Pancreas (tissue), 10 donors: ENCODE data around the gene UFSP1. TPM values are rescaled to one million over a fixed set of nuclear protein-coding genes. Genes with fewer than 3 reads are reported as not detected.

Source experiments
- ATAC-seq, 4 donors: fragments of 200-7000 bp; cut with Tn5 transposase; one replicate each; pipeline versions ENCODE4 v1.8.0 to v1.9.1; 2020; ENCODE audit warnings: mild to moderate bottlenecking in 4 of 4, moderate library complexity in 4 of 4
- DNase-seq, 6 donors: peaks; one replicate each; pipeline ENCODE4 v3.0.0-alpha.2; 2020
- FAIRE-seq: peaks from 2 replicates; lab custom pipeline; 2012; peaks lifted over from hg19 to GRCh38; lab: Jason Lieb, UNC
- H3K27ac ChIP-seq, 4 donors: fragments of 200-600 bp; sonication (generic); 1 replicate in 3 of 4; 2 replicates in 1 of 4; pipeline versions ENCODE4 v1.5.0 to v1.8.0; 2020
- H3K27me3 ChIP-seq, 4 donors: fragments of 200-600 bp; one replicate each; pipeline ENCODE4 v1.8.0; 2021
- H3K36me3 ChIP-seq, 3 donors: fragments of 200-600 bp; sonication (generic) in 1 of 3; one replicate each; pipeline versions ENCODE4 v1.5.0 to v1.8.0; 2020 to 2021
- H3K4me1 ChIP-seq, 3 donors: fragments of 200-600 bp; one replicate each; pipeline ENCODE4 v1.8.0; 2021
- H3K4me3 ChIP-seq, 4 donors: fragments of 200-600 bp; sonication (generic) in 2 of 4; one replicate each; pipeline versions ENCODE4 v1.5.0 to v1.8.0; 2020 to 2021
- H3K9me3 ChIP-seq, 4 donors: fragments of 200-600 bp; one replicate each; pipeline ENCODE4 v1.8.0; 2021
- CTCF ChIP-seq, 4 donors: fragments of 200-600 bp; sonication (generic) in 3 of 4; IDR thresholded peaks; one replicate each; pipeline versions ENCODE4 v1.5.0 to v1.8.0; 2021; ENCODE audit warnings: antibody characterized with exemption in 4 of 4
- WGBS, 2 donors: extraction: QIAGEN DNeasy Blood & Tissue Kit; methylation state at CpG; one replicate each; pipeline ENCODE4 v1.1.7; 2013; 5-methylcytosine and 5-hydroxymethylcytosine counted together
- intact Hi-C, 3 donors: fragments of 100-400 bp; cut with DNase I; formaldehyde crosslinking; loops; one replicate each; pipeline versions ENCODE4 v1.11.1 to v1.14.2; 2022
- polyA plus RNA-seq, 2 donors: library from polyadenylated mRNA; stranded (reverse); fragments of 200-250 nt; gene quantifications; one replicate each; pipeline ENCODE4 v1.2.3, GENCODE V29; 2013
- total RNA-seq, 6 donors: library from RNA; stranded (reverse); fragmentation: NEBNext Ultra II Directional in 4 of 6; extraction: Animal tissue kit (Norgen Biotek cat#: 25700) in 4 of 6; gene quantifications; one replicate each; pipeline versions ENCODE4 v1.2.1 to v1.2.4, GENCODE V29; 2021 to 2023
- donor health status: healthy with polysubstance abuse.
- donor health status: DM: no; HTN: no; CAD: no; lungs with moderate emphysema.
- donor health status: DM: no; HTN: no; CAD: no.
- donor health status: control.
- donor health status: control.
- donor health status: Bipolar disorder and iron deficiency.
- donor health status: DM: yes; HTN: yes; CAD: no.
- donor health status: DM: no; HTN: no; CAD: no.
- donor health status: DM: no; HTN: no; CAD: no.
- donor health status: DM: yes; HTN: yes; CAD: no.

Gene UFSP1
- total and polyA plus RNA-seq, 8 donors, result 0.83 to 6.3 (median 2.4) TPM

GRCh38 chr7:100900978-100901377, 11.5 kb upstream of the UFSP1 start:
- Histone ChIP-seq H3K4me3 (no peak overlapping the region), H3K36me3 (no peaks in the 10 kb centered on the region), H3K9me3 (no peaks in the 10 kb centered on the region), H3K4me1 (peaks cover 0 to 11% (median 0%) of the 10 kb centered on the region in 3 donors), H3K27ac (no peak overlapping the region), H3K27me3 (no peaks in the 10 kb centered on the region)
- WGBS, 2 donors, result 55 to 61% methylated on average over 2 of the region's 2 CpGs
- intact Hi-C loops, result no loop called here
- TF ChIP-seq CTCF (IDR thresholded peaks at IDR 0.05), result no peak
- no peak for FAIRE-seq
- ATAC-seq, result peak; percentile 31 to 66 (median 35)
- peak in 4 of 6 donors; percentile 58 to 67 (median 58) for DNase-seq

GRCh38 chr7:100899432-100899831, 9.9 kb upstream of the UFSP1 start:
- no peak for ATAC-seq
- H3K4me1 ChIP-seq, result peaks cover 0 to 16% (median 5%) of the 10 kb centered on the region in 3 donors
- intact Hi-C loops, result loop anchor here in 1 of 3 donors (10.0 kb wide), 1 partner anchor 165 kb away; no protein-coding TSS in a partner anchor
- DNase-seq, result no peak
- no peak for FAIRE-seq
- TF ChIP-seq CTCF (IDR thresholded peaks at IDR 0.05), result no peak
- no peaks in the 10 kb centered on the region for H3K27me3 ChIP-seq
- H3K9me3 ChIP-seq, result no peaks in the 10 kb centered on the region
- 94 to 95% methylated on average over 5 of the region's 5 CpGs for WGBS, 2 donors
- H3K27ac ChIP-seq, result no peak overlapping the region
- H3K4me3 ChIP-seq, result no peak overlapping the region
- H3K36me3 ChIP-seq, result no peaks in the 10 kb centered on the region

- Histone ChIP-seq H3K4me1 (peaks cover 0 to 16% (median 5%) of the 10 kb centered on the region in 3 donors), H3K9me3 (no peaks in the 10 kb centered on the region), H3K36me3 (no peaks in the 10 kb centered on the region), H3K27ac (peak overlapping the region in 2 of 4 donors; percentile 33 to 72), H3K27me3 (no peaks in the 10 kb centered on the region), H3K4me3 (no peak overlapping the region)
- FAIRE-seq, result no peak
- 43 to 47% methylated on average over 13 of the region's 13 CpGs for WGBS, 2 donors
- peak; percentile 11 to 30 (median 25) for ATAC-seq
- intact Hi-C loops, result loop anchor here in 2 of 3 donors (2.0 to 10.0 kb wide), 2 partner anchors 163 to 167 kb away; no protein-coding TSS in a partner anchor
- no peak for TF ChIP-seq CTCF (IDR thresholded peaks at IDR 0.05)
- peak in 2 of 6 donors; percentile 17 to 44 for DNase-seq
These were observed 8.4 kb upstream of the UFSP1 start for GRCh38 chr7:100897772-100898454.

- no peaks in the 10 kb centered on the region for H3K27me3 ChIP-seq
- no peaks in the 10 kb centered on the region for H3K36me3 ChIP-seq
- no peaks in the 10 kb centered on the region for H3K9me3 ChIP-seq
- 1 to 3% methylated on average over 33 to 95 of the region's 95 CpGs for WGBS, 2 donors
- peak overlapping the region in 2 of 4 donors; percentile 33 to 72 for H3K27ac ChIP-seq
- TF ChIP-seq CTCF (IDR thresholded peaks at IDR 0.05), result peak; percentile 47 to 77 (median 67)
- peak overlapping the region in 2 of 4 donors; percentile 60 to 67 for H3K4me3 ChIP-seq
- ATAC-seq (peak; percentile 29 to 56 (median 49)), FAIRE-seq (no peak), DNase-seq (peak; percentile 12 to 86 (median 74))
- peaks cover 0 to 16% (median 5%) of the 10 kb centered on the region in 3 donors for H3K4me1 ChIP-seq
- intact Hi-C loops, result loop anchor here in 2 of 3 donors (2.0 to 10.0 kb wide), 2 partner anchors 164 to 168 kb away; no protein-coding TSS in a partner anchor
These were observed 7.5 kb upstream of the UFSP1 start for GRCh38 chr7:100896732-100897608.
